Effector memory CD4-positive, alpha-beta T cell (primary cell): ENCODE data around the gene MICAL1.

Source experiments
- DNase-seq, 3 donors: peaks; one replicate each; pipeline ENCODE4 v3.0.0-alpha.2; 2020
- H3K27ac ChIP-seq: 2 replicates; pipeline ENCODE4 v1.7.0; 2013; ENCODE audit warnings: mild to moderate bottlenecking, low read length, moderate library complexity; ENCODE audit not compliant: insufficient read depth, poor library complexity, severe bottlenecking
- H3K27me3 ChIP-seq: replicated peaks from 2 replicates; pipeline ENCODE4 v1.7.0; 2013; ENCODE audit warnings: mild to moderate bottlenecking, low read length; ENCODE audit not compliant: insufficient read depth, control insufficient read depth, poor library complexity, severe bottlenecking
- H3K36me3 ChIP-seq: 2 replicates; pipeline ENCODE4 v1.7.0; 2013; ENCODE audit warnings: mild to moderate bottlenecking, low read length, moderate library complexity; ENCODE audit not compliant: control insufficient read depth, insufficient read depth
- H3K4me1 ChIP-seq: 2 replicates; pipeline ENCODE4 v1.7.0; 2013; ENCODE audit warnings: low read length, mild to moderate bottlenecking; ENCODE audit not compliant: control insufficient read depth, insufficient read depth, poor library complexity, severe bottlenecking
- H3K4me3 ChIP-seq: 2 replicates; pipeline ENCODE4 v1.7.0; 2013; ENCODE audit warnings: low read length, low read depth, mild to moderate bottlenecking; ENCODE audit not compliant: insufficient read depth, poor library complexity, severe bottlenecking
- H3K9me3 ChIP-seq: 2 replicates; pipeline ENCODE4 v1.7.0; 2013; ENCODE audit warnings: mild to moderate bottlenecking, low read length, moderate library complexity; ENCODE audit not compliant: control insufficient read depth

The MICAL1 gene

GRCh38 chr6:109436041-109436440 is 19.5 kb downstream of the MICAL1 start:
- DNase-seq, result no peak
- peaks cover 6% of the 10 kb centered on the region for H3K4me1 ChIP-seq
- H3K27me3 ChIP-seq, result no peaks in the 10 kb centered on the region
- H3K36me3 ChIP-seq, result no peaks in the 10 kb centered on the region
- no peak overlapping the region for H3K4me3 ChIP-seq
- no peak overlapping the region for H3K27ac ChIP-seq
- no peaks in the 10 kb centered on the region for H3K9me3 ChIP-seq

- DNase-seq, result no peak
- Histone ChIP-seq H3K4me3 (no peak overlapping the region), H3K27me3 (no peaks in the 10 kb centered on the region), H3K9me3 (no peaks in the 10 kb centered on the region), H3K36me3 (no peaks in the 10 kb centered on the region), H3K4me1 (no peaks in the 10 kb centered on the region), H3K27ac (no peak overlapping the region)
Measured at GRCh38 chr6:109434456-109434855, 21.1 kb downstream of the MICAL1 start.

- no peak overlapping the region for H3K27ac ChIP-seq
- no peak overlapping the region for H3K4me3 ChIP-seq
- DNase-seq, result no peak
- no peaks in the 10 kb centered on the region for H3K27me3 ChIP-seq
- H3K4me1 ChIP-seq, result no peaks in the 10 kb centered on the region
- H3K9me3 ChIP-seq, result no peaks in the 10 kb centered on the region
- no peaks in the 10 kb centered on the region for H3K36me3 ChIP-seq
Measured at GRCh38 chr6:109429496-109429895, 26.1 kb downstream of the MICAL1 start.

DNA sequence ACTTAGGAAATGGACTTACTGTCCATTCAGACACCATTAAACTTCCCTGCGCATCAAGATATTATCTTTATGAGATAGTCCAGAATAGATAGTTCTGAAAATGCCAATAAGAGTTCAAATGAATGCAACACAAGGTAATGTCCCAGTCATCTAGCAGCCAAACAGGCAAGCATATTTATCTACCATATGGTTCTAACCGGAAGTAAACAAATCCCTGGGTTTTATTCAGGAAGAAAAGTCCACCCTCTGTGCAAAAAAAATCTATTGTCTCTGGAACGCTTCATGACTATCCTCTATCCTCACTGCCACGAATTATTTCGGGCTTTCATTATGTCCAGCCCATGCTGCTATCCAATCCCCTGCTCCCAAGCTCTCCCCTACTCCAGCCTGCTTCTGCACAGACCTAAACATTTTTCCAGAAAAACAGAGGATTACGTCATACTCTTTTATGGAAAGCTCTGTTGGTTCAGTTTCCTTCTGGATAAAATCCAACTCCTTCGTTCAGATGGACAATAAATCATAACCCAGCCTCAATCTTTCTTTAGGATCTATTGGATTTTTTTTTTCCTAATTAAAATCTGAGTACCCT is 26.6 kb downstream of the MICAL1 start:
- H3K4me1 ChIP-seq, result no peaks in the 10 kb centered on the region
- H3K9me3 ChIP-seq, result no peaks in the 10 kb centered on the region
- no peak overlapping the region for H3K27ac ChIP-seq
- no peaks in the 10 kb centered on the region for H3K36me3 ChIP-seq
- H3K27me3 ChIP-seq, result no peaks in the 10 kb centered on the region
- no peak for DNase-seq
- no peak overlapping the region for H3K4me3 ChIP-seq

GRCh38 chr6:109424946-109425345 is 30.6 kb downstream of the MICAL1 start:
- no peak overlapping the region for H3K27ac ChIP-seq
- no peaks in the 10 kb centered on the region for H3K27me3 ChIP-seq
- no peaks in the 10 kb centered on the region for H3K36me3 ChIP-seq
- H3K4me1 ChIP-seq, result no peaks in the 10 kb centered on the region
- H3K9me3 ChIP-seq, result no peaks in the 10 kb centered on the region
- DNase-seq, result no peak
- no peak overlapping the region for H3K4me3 ChIP-seq

DNA sequence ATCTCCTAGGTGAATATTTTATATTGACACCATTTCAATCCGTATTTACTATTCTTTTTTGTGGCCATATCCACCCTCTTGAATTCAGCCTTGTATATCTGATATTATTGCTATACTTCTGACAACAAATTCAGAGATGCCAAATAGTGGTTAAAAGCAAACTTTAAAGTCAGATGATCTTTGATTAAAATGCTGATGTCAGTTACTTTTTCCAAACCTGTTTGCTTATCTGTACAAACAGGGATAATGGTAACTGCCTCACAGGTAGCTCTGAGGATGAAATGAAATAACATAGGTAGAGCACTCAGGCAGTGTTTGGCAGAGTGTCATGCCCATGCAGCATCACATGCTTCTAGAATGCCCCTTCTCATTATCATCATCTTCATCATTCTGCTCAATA is 34.4 kb downstream of the MICAL1 start:
- Histone ChIP-seq H3K36me3 (no peaks in the 10 kb centered on the region), H3K9me3 (no peaks in the 10 kb centered on the region), H3K4me3 (no peak overlapping the region), H3K4me1 (no peaks in the 10 kb centered on the region), H3K27me3 (no peaks in the 10 kb centered on the region), H3K27ac (no peak overlapping the region)
- no peak for DNase-seq

- Histone ChIP-seq H3K4me1 (no peaks in the 10 kb centered on the region), H3K27me3 (no peaks in the 10 kb centered on the region), H3K9me3 (no peaks in the 10 kb centered on the region), H3K27ac (no peak overlapping the region), H3K4me3 (no peak overlapping the region), H3K36me3 (no peaks in the 10 kb centered on the region)
- no peak for DNase-seq
Measured at GRCh38 chr6:109420751-109421150, 34.8 kb downstream of the MICAL1 start.

DNA sequence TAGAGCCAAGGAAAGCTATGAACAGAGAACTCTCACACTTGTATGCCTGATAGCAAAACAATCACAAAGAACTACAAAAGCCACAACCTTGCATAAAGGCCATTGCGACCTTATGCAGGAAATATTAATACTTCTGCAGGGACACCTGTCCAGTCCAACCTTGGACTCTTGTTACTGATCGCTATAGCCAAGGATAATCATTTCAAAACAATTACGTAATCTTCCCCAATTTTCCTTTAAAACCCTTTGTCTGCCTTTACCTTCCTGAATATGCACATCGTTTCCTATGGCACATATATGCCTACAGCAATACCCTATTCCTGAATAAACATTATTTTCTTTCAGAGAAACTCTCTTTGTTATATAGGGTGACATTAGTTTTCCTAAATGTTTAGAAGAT is 37.9 kb downstream of the MICAL1 start:
- Histone ChIP-seq H3K4me3 (no peak overlapping the region), H3K36me3 (no peaks in the 10 kb centered on the region), H3K9me3 (no peaks in the 10 kb centered on the region), H3K27ac (no peak overlapping the region), H3K4me1 (no peaks in the 10 kb centered on the region), H3K27me3 (no peaks in the 10 kb centered on the region)
- no peak for DNase-seq

DNA sequence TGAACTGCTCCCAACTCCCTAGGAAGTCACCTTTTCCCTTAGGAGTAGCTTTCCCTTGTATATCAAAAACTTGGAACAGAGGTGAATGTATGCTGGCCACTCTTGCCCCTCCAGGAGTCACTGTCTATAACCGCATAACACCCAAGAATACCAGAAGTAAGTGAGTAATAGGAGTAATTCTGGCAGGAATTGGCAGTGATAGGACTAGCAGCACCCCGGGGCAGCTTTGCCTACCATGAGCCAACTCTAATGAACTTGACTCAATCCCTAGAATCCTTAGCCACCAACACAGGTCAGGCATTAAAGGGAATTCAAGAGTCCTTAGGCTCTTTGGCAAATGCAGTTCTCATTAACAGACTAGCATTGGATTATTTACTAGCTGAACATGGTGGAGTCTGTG is 44.5 kb downstream of the MICAL1 start:
- Histone ChIP-seq H3K36me3 (no peaks in the 10 kb centered on the region), H3K4me3 (no peak overlapping the region), H3K27ac (no peak overlapping the region), H3K9me3 (no peaks in the 10 kb centered on the region), H3K4me1 (no peaks in the 10 kb centered on the region), H3K27me3 (no peaks in the 10 kb centered on the region)
- DNase-seq, result no peak

GRCh38 chr6:109406196-109406595 is 49.4 kb downstream of the MICAL1 start:
- no peaks in the 10 kb centered on the region for H3K27me3 ChIP-seq
- no peaks in the 10 kb centered on the region for H3K36me3 ChIP-seq
- H3K9me3 ChIP-seq, result no peaks in the 10 kb centered on the region
- no peaks in the 10 kb centered on the region for H3K4me1 ChIP-seq
- no peak for DNase-seq
- no peak overlapping the region for H3K27ac ChIP-seq
- H3K4me3 ChIP-seq, result no peak overlapping the region

DNA sequence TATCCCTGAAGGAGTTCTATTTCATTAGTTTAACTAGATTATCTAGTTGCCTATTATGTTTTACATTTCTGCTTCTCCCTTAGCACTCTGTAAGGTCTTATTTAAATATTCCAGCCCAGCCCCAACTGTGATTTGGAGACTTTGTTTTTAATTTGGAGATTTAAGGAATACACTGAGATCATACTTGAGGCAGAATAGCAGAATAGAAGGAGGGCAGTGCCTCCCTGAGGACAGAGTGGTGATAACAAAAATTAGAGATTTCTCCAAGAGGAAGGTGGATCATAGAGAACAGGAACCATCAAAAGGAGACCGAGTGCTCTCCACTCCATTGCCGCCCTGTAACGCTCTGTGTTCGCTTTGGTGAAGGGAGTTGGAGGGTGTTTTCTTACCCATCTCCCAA is 58.6 kb downstream of the MICAL1 start:
- Histone ChIP-seq H3K9me3 (no peaks in the 10 kb centered on the region), H3K36me3 (no peaks in the 10 kb centered on the region), H3K4me1 (no peaks in the 10 kb centered on the region), H3K27me3 (no peaks in the 10 kb centered on the region), H3K27ac (no peak overlapping the region), H3K4me3 (no peak overlapping the region)
- DNase-seq, result no peak
